ENCODE measurements around the gene PLD5.
"Not testable (repeated sequence)": the region's sequence is repeated elsewhere in the genome, so short reads cannot be mapped to it uniquely, and the experiment has no call there.

Gene PLD5

DNA sequence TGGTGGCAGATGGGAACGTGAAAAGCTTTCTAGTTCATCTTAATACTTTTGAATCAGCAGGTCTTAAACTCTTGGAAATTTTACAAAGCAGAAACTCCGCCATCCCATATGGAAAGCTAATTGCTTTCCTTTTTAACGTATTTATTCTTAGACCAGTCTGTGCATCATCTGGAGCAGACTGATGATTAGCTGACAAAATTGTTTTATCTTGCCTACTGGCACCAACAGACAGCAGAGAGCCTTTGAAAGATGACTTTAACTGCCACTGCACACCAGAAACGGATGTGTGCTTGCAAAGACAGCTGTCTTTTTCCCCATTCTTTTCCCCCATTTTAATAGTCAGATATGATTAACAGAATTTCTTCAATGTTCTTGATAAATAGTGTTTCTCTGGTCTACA lies 97.0 kb downstream of the PLD5 start:
- no peak for DNase-seq

DNA sequence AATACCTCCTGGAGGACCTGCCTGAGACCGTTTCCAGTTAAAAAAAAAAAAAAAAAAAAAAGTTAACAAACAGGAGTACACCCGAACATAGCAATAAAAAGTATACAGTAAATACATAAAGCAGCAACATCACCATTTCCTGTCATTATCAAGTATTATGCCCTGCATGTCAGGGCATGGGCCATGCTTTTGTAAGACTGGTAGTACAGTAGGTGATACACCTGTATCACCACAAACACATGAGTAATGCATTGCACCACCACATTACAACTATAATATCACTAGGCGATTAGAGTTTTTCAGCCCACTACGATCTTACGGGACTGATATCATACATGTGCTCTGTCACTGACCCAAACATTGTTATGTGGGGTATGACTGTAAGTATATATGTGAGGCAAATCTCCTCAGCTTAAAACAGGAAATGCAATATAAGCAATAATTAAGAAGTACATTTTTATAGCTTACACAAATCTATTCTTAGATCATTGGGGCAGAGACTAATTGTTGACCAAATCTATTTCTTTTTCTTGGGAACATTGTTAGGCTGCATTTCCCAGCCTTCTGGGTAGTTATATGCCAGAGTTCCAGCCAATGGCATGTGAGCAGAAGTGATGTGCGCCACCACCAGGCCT lies 98.1 kb downstream of the PLD5 start:
- DNase-seq: no peak

DNA sequence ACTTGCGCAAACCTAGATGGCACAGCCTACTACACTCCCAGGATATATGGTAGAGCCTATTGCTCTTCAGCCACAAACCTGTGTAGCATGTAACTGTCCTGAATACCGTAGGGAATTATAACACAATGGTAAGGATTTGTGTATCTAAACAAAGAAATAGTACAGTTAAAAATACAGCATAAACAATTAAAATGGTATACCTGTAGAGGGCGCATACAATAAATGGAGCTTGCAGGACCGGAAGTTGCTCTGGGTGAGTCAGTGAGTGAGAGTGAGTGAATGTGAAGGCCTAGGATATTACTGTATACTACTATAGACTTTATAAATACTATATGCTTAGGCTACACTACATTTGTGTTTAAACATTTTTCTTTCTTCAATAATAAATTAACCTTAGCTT lies 99.3 kb downstream of the PLD5 start:
- DNase-seq: no peak

DNA sequence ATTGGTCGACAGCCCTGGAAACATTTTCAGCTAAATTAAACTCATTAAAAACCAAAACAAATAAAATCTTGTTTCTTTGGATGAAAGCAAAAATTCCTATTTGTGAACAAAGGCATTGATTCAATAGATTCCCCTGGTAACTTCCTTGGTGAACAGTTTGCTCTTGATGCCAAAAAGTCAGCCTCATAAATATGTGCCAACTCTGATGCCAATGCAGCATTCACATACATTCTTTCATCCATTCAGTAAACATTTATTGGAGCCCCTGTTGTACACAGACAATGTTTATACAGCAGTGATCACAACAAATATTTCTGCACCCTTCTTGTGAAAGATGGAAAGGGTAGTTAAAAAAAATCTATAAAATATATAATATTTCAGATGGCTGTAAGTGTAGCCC lies 107.8 kb downstream of the PLD5 start:
- no peak for DNase-seq

DNA sequence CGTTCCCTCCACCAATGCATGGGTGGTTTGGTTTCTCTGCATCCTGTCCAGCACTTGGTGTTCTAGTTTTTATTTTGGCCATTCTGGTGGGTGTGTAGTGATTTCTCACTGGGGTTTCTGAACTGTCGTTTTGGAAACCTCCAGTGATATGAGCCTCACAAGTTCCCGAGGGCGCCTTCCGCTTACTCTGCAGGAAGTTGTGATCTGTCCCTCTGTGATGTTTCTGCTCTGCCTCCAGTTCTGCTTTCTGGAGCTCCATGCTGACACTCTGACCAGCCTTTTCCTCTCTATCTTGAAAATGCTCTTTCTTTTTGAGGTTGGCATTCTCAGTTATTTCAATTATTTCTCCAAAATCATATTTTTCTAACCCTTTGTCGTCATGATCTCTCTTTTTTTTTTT lies 111.6 kb downstream of the PLD5 start:
- DNase-seq: no peak

DNA sequence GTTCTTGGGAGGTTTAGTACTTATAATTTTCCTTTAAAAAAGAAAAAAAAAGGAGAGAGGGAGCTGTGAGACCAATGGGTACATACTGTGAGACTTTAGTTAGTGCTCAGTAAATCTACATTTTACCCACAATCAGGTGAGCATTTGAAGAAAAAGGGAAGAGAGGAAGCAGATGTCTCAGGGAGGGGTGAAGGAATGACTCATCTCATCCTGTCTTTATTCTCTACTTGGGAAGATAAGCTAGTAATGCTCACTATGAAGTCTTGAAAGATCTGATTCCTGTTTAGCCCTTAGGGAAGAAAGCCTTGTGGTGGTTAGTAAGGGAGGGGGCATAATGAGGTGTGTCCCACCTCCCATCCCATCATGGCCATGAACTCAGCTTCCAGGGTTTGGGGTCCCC lies 112.6 kb downstream of the PLD5 start:
- DNase-seq: no peak

DNA sequence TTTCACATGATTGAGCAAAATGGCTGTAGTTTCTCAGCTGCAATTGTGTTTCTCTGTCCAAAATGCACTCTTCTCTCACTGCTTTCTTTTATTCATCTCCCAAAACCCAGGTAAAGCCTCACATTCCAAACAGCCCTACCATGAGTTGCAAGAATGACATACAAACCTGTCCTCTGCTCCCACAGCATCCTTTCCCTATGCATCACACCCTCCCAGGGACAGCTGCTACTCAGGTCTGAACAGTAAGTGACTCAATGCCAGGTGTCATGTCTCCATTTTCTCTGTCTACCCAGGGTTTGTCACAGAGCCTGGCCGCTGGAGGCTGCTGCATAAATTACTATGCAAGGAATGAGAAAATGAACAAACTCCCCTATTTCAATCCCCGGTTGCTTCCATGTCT lies 118.5 kb downstream of the PLD5 start:
- DNase-seq: no peak

DNA sequence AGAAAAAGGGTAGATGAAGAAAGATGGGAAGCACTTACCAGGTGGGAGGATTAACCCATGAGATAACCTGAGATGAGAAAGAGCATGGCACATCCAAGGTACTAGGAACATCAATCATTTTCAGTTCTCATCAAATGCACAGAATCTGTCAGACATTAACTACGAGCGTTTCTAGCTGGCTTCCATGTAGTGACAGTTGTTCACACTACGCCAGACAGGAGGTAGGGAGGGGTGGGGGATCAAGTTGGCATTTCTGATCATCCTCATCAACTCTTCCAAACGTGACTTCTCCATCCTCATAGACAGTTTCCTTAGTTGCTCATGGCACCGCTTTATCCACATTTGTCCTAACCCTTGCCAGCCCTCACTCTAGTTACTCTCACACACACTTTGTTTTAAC lies 120.2 kb downstream of the PLD5 start:
- DNase-seq: no peak

DNA sequence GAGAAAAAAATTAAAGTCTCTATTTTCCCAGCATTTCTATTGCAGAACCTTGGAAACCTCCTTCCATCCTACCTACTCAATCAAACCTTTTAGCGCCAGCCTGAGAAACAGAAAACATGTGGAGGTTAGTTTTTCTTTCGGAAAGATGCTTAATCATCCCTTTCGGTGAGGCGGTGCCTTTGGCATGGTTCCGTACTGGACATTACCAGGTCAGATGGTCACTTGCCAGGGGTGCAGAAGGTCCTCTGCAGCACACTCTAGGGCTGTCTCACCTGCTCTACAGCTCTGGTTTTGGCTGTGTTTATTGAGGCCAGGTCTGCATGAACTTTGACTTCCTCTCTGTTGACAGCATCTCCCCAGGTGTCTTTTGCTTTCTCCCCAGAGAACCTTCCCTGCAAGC lies 121.5 kb downstream of the PLD5 start:
- no peak for DNase-seq

DNA sequence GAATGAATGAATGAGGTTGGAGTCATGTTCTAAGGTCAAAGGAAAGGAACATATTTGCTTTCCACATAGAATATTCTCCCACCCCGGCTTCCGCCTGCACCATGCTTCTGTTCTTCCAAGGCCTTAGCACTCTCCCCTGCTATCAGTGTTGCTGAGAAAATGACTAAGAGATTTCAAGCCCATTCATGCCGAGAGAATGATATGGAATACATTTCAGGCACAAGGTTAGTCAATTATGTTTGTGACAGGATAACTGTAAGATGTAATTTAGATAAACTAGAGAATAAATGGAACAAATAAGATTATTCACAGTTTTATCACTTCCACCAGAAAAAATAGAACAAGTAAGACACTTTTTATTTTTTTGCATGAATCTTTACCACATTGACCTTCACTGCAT lies 122.6 kb downstream of the PLD5 start:
- no peak for DNase-seq

DNA sequence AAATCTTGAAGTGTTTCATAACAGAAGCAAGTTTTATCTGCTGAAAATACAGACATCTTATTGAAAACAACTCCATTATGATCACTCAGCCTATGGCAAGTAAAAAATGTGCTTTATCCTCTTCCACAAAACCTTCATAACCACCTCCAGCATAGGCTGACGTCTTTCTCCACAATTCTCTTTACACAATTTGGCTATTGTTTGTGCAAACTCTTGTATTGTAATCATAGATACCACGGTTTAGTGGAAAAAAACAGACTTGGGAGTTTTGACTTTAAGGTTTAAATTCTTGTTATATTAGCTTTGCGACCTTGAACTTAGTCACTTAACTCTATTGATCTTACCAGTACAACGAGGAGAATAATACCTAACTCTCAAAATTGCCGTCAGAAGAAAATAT lies 126.1 kb downstream of the PLD5 start:
- no peak for DNase-seq

DNA sequence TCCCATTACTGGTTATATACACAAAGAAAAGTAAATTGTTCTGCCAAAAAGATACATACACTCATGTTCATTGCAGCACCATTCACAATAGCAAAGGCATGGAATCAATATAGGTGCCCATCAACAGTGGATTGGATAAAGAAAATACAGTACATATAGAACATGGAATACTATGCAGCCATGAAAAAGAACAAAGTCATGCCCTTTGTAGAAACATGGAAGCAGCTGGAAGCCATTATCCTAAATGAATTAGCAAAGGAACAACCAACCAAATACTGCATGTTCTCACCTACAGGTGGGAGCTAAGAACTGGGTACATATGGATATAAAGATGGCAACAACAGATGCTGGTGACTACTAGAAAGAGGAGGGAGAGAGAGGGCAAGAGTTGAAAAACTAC lies 132.6 kb downstream of the PLD5 start:
- DNase-seq: no peak

DNA sequence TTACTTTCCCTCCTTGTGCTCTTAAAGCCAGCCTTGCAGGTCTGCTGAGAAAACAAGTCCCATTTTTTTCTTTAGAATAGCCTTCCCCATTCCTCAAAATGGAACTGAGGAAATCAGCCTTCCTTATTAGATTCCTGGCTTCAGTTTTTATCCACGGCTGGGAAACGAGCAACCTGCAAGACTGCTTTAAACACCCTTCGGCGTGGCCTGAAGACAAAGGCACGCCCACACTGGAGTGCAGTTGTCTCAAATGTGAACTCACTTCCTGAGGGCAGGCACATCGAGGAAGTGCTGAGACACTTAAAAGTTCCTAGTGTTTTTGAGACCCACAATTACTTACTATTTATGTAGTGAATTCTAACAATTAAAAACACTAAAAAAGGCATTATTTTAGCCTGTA lies 148.4 kb downstream of the PLD5 start:
- not testable (repeated sequence) for DNase-seq

DNA sequence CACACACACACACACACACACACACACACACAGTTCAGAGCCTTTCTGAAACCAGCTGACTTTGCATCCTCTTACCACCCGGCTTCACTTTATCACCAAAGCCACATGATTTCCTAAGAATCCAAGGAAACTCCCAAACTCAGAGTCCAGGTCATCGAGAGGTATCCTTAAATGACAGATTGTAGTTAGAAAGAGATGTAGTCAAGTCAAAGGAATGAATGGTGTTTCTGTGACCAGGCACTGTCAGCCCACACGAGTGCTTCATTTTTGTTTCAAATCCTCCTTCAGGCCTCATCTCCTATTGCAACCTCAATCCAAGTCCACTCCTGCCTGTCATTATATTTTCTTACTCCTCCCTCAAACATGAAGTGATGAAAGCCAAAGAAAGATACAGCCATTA lies 174.1 kb downstream of the PLD5 start:
- DNase-seq: not testable (repeated sequence)

DNA sequence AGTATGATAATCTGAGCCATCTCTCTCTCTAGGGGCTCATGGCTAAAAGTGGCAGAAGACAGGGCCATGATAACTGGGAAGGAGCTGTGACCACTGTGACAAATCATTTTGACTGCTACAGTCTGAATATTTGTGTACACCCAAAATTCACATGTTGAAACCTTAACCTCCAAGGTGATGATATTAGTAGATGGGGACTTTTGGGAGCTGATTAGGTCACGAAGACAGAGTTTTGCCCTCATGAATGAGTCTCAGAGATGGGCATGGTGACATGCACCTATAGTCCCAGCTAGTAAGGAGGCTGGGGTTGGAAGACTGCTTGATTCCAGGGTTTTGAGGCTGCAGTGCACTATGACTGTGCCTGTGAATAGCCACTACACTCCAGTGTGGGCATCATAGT lies 174.9 kb downstream of the PLD5 start:
- DNase-seq: no peak

DNA sequence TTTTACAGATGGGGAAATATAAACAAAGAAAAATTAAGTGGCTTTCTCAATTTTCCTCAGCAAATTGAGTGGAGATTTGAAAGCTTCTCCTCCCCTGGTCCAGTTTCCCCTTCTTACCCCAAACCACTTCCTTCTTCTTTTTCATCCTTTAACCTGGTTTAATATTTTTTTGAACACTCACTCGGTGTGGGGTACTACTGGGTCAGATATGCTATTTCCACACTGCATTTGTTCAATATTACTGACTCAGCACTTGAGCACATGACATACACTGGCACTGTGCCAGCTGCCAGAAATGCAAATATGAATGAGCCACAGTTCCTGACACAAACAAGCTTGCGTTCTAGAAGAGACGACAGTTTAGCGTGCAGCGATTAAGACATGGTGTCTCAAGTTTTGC lies 193.6 kb downstream of the PLD5 start:
- DNase-seq: peak in 6 of 56 donors; percentile 2 to 40 (median 10)

DNA sequence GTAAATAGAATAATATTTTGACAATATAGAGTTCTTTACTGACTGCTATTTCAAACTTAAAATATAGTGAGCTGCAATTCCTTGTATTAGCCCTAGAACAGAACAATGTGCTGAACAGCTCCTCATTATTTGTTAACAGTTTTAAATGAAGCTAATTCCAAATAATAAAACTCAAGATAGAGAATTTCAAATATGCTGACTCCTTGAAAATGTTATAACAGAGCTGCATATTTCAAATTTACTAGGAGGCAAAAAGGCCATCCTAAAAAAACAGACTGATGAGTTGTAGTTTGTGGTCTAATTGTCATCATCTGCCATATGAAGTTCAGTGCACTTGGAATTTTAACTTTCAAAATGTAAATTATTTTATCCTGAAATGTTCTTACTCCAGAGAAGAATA lies 197.1 kb downstream of the PLD5 start:
- not testable (repeated sequence) for DNase-seq

DNA sequence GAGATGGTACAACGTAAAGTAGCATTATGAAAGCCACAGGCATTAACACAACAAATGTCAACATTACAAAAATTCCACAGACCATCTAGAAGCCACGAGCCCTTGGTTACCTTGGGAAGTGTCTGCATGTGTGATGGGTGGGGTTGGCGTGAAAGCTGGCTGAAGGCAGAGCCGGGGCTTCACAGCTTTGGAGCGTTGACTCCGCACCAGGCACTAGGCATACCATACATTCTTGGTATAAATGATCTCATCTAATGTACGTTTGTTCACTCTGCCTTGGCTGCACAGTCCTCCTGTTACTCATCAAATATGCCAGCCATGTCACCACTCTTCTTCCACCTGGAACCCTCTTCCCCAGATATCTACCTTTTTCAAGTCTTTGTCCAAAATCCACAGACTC lies 202.5 kb downstream of the PLD5 start:
- not testable (repeated sequence) for DNase-seq

DNA sequence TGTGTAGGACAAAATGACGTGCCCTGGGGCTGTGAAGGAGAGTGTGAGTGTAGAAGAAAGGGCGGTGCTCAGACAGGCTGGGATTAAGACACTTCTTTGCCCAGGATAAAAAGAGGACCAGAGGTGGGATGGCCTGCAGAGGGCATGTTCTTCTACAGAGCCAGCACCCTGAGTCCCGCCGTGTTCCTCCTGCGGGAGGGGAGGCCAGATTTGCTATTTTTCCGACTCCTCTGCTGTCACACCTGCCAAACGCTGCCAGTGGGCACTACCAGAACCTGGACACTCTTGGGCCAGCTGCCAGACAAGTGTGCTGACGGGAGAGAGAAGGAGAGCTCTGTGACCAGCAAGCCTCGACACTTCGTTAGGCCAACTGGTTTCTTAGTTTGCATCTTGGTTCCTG lies 206.4 kb downstream of the PLD5 start:
- peak in 1 of 56 donors; percentile 8 for DNase-seq

DNA sequence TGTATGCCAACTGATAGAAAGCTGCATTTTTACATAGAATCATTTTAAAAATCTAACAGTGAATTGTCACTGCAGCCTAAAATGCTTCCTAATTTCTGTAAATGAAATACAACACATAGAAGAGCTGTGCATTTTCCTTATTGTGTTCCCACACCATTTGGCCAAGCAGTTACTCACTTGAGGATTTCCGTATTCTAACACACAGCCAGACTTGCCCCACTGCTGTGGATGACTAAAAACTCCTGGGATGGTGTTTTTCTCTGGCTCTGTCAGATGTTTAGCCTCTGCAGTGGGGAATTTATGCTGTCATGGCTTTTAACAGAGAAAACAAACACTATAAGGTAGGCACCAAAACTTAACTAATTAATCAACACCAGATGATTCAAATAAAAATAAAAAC lies 209.6 kb downstream of the PLD5 start:
- DNase-seq: not testable (repeated sequence)

DNA sequence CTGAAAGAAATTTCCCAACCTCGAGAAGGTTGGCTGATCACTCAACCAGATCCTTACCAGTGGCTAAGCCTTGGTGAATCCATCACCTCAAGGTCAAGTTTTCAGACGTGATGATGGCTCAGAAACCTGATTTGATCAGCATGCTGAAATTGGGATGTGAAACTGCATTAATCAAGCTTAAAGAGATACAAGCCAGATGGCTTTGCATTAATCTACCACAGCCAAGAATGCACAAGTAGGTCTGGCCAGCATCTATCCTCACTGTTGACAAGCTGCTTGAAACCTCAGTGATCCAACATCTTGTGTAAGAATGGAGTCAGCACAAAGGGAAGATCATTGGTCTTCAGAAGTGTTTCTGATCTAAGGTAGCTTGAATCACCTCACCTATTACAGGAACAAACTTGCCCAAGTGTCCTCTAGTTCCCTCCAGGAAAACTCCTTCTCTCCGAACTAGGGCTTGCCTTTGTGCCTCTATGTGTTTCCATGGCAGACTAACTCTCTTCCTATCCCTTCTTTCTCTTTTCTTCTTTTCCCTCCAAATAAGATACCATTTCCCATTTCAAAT lies 210.3 kb downstream of the PLD5 start:
- not testable (repeated sequence) for DNase-seq

DNA sequence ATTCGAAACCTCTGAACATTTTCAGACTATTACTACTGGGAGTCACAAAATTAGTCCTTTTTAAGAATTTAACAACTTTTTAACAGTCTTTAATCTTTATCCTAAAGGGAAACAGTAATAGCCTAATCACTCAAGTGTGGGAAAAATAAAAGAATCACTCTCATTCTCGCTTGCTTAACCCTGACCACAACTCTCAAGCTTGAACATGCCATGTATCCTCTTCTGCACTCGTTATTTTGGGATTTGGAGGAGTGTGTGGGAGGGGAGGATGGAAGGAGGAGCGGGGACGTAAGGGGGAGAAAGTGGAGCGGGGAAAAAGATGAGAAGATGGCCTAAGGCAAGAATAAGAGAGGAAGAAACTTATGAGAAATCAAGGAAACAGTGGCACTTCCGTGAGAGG lies 215.8 kb downstream of the PLD5 start:
- DNase-seq: not testable (repeated sequence)

DNA sequence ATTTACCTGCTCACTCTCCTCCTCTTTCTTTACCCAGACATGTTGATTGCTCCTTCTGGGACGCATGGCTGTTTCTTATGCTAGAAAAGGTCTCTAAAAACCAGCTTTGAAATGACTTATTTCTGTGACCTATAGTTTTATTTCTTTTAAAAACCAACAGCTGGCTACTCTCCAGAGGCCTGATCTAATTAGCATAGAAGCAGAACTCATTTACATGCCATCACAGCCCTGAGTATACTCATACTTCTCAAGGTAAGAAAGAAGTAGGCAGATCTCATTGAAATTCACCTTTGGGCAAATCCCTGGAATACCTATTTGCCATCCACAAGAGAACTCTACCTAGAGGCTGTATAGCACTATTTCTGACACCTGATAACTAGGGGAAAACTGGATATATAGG lies 230.7 kb downstream of the PLD5 start:
- DNase-seq: not testable (repeated sequence)

DNA sequence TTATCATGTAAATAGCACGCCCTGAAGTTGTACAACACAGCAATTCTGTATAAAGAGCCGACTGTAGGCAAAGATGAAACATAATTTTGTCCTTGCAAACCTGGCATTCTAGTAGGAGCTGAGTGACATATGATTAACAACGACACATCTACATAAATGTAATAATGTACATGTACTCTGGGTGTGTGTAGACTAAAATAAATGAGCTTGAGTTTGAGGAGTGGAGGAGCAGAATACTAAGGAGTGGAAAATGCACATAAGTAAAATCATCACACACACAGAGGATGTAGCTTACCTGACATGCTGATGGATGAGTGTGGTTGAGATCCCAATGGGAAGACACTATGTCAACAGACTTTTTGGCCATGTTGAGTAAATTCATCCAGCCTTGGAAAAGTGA lies 236.4 kb downstream of the PLD5 start:
- DNase-seq: not testable (repeated sequence)
